Activated naive CD4-positive, alpha-beta T cell treated with anti-CD3 and anti-CD28 coated beads, Interleukin-2, amount 50 U/mL, for 24 hours (primary cell): ENCODE measurements around the gene PADI1.
A peak's percentile ranks its signal among the peaks of the same experiment; 100 is the strongest.
"Not testable (repeated sequence)": the region's sequence is repeated elsewhere in the genome, so short reads cannot be mapped to it uniquely, and the experiment has no call there.

Experiments
- H3K27ac Mint-ChIP-seq: one replicate; pipeline ENCODE4 v1.8.0; 2021; ENCODE audit warnings: mild to moderate bottlenecking, mixed read lengths
- H3K27me3 Mint-ChIP-seq: one replicate; pipeline ENCODE4 v1.8.0; 2021; ENCODE audit warnings: mixed read lengths
- H3K36me3 Mint-ChIP-seq: one replicate; pipeline ENCODE4 v1.8.0; 2021; ENCODE audit warnings: mixed read lengths
- H3K4me1 Mint-ChIP-seq: one replicate; pipeline ENCODE4 v1.8.0; 2021; ENCODE audit warnings: mixed read lengths
- H3K4me3 Mint-ChIP-seq: one replicate; pipeline ENCODE4 v1.8.0; 2021; ENCODE audit warnings: mild to moderate bottlenecking, mixed read lengths
- H3K9me3 Mint-ChIP-seq: one replicate; pipeline ENCODE4 v1.8.0; 2021; ENCODE audit warnings: mixed read lengths

Gene PADI1

GRCh38 chr1:17233675-17234320 is 28.9 kb downstream of the PADI1 start:
- Mint-ChIP-seq H3K27me3 (no peaks in the 10 kb centered on the region), H3K27ac (no peak overlapping the region), H3K4me1 (no peaks in the 10 kb centered on the region)

GRCh38 chr1:17234405-17234804 is 29.5 kb downstream of the PADI1 start:
- Mint-ChIP-seq H3K9me3 (no peaks in the 10 kb centered on the region), H3K27ac (no peak overlapping the region), H3K4me1 (no peaks in the 10 kb centered on the region), H3K27me3 (no peaks in the 10 kb centered on the region), H3K4me3 (no peak overlapping the region), H3K36me3 (no peaks in the 10 kb centered on the region)

More at GRCh38 chr1:17233675-17234320, 28.9 kb downstream of the PADI1 start:
- no peak overlapping the region for H3K4me3 Mint-ChIP-seq
- H3K36me3 Mint-ChIP-seq: no peaks in the 10 kb centered on the region
- H3K9me3 Mint-ChIP-seq: no peaks in the 10 kb centered on the region

GRCh38 chr1:17235135-17235885 is 30.4 kb downstream of the PADI1 start:
- Mint-ChIP-seq H3K27ac (no peak overlapping the region), H3K4me3 (no peak overlapping the region), H3K27me3 (no peaks in the 10 kb centered on the region), H3K9me3 (no peaks in the 10 kb centered on the region), H3K4me1 (no peaks in the 10 kb centered on the region), H3K36me3 (no peaks in the 10 kb centered on the region)

GRCh38 chr1:17236779-17237560 is 32.0 kb downstream of the PADI1 start:
- Mint-ChIP-seq H3K27me3 (no peaks in the 10 kb centered on the region), H3K27ac (peak overlapping the region; percentile 46)

GRCh38 chr1:17237561-17237903 is 32.6 kb downstream of the PADI1 start:
- H3K27ac Mint-ChIP-seq: no peak overlapping the region
- no peaks in the 10 kb centered on the region for H3K36me3 Mint-ChIP-seq
- H3K27me3 Mint-ChIP-seq: no peaks in the 10 kb centered on the region
- no peaks in the 10 kb centered on the region for H3K9me3 Mint-ChIP-seq
- no peak overlapping the region for H3K4me3 Mint-ChIP-seq
- no peaks in the 10 kb centered on the region for H3K4me1 Mint-ChIP-seq

More at GRCh38 chr1:17236779-17237560, 32.0 kb downstream of the PADI1 start:
- H3K9me3 Mint-ChIP-seq: no peaks in the 10 kb centered on the region
- no peaks in the 10 kb centered on the region for H3K36me3 Mint-ChIP-seq
- no peak overlapping the region for H3K4me3 Mint-ChIP-seq
- no peaks in the 10 kb centered on the region for H3K4me1 Mint-ChIP-seq

- no peak overlapping the region for H3K27ac Mint-ChIP-seq
- H3K36me3 Mint-ChIP-seq: no peaks in the 10 kb centered on the region
- H3K4me1 Mint-ChIP-seq: no peaks in the 10 kb centered on the region
These were observed 34.5 kb downstream of the PADI1 start for GRCh38 chr1:17239420-17239819.

GRCh38 chr1:17241011-17241779 is 36.3 kb downstream of the PADI1 start:
- H3K27me3 Mint-ChIP-seq, H3K4me1 Mint-ChIP-seq, H3K4me3 Mint-ChIP-seq, H3K36me3 Mint-ChIP-seq, H3K9me3 Mint-ChIP-seq: not testable (repeated sequence)
- H3K27ac Mint-ChIP-seq: peak overlapping the region; percentile 46

More at GRCh38 chr1:17239420-17239819, 34.5 kb downstream of the PADI1 start:
- Mint-ChIP-seq H3K4me3 (no peak overlapping the region), H3K27me3 (no peaks in the 10 kb centered on the region), H3K9me3 (no peaks in the 10 kb centered on the region)

- not testable (repeated sequence) for H3K9me3 Mint-ChIP-seq, H3K27me3 Mint-ChIP-seq, H3K36me3 Mint-ChIP-seq, H3K27ac Mint-ChIP-seq, H3K4me3 Mint-ChIP-seq, H3K4me1 Mint-ChIP-seq
These were observed 36.8 kb downstream of the PADI1 start for GRCh38 chr1:17241780-17242074.

GRCh38 chr1:17243274-17243673 is 38.3 kb downstream of the PADI1 start:
- H3K27me3 Mint-ChIP-seq: no peaks in the 10 kb centered on the region
- H3K4me1 Mint-ChIP-seq: no peaks in the 10 kb centered on the region
- H3K27ac Mint-ChIP-seq: no peak overlapping the region
- H3K36me3 Mint-ChIP-seq: no peaks in the 10 kb centered on the region
- H3K4me3 Mint-ChIP-seq: no peak overlapping the region
- H3K9me3 Mint-ChIP-seq: no peaks in the 10 kb centered on the region

GRCh38 chr1:17244821-17245740 is 40.2 kb downstream of the PADI1 start:
- no peak overlapping the region for H3K4me3 Mint-ChIP-seq
- H3K9me3 Mint-ChIP-seq: no peaks in the 10 kb centered on the region
- H3K27me3 Mint-ChIP-seq: no peaks in the 10 kb centered on the region
- no peaks in the 10 kb centered on the region for H3K36me3 Mint-ChIP-seq
- H3K4me1 Mint-ChIP-seq: no peaks in the 10 kb centered on the region
- H3K27ac Mint-ChIP-seq: no peak overlapping the region

- H3K9me3 Mint-ChIP-seq: no peaks in the 10 kb centered on the region
- H3K36me3 Mint-ChIP-seq: no peaks in the 10 kb centered on the region
- no peak overlapping the region for H3K27ac Mint-ChIP-seq
These were observed 40.9 kb downstream of the PADI1 start for GRCh38 chr1:17245816-17246325.

GRCh38 chr1:17246971-17247370 is 42.0 kb downstream of the PADI1 start:
- Mint-ChIP-seq H3K27me3 (peaks cover 3% of the 10 kb centered on the region), H3K4me3 (no peak overlapping the region)

More at GRCh38 chr1:17245816-17246325, 40.9 kb downstream of the PADI1 start:
- no peak overlapping the region for H3K4me3 Mint-ChIP-seq
- peaks cover 2% of the 10 kb centered on the region for H3K27me3 Mint-ChIP-seq
- H3K4me1 Mint-ChIP-seq: no peaks in the 10 kb centered on the region

GRCh38 chr1:17248781-17249180 is 43.9 kb downstream of the PADI1 start, which contains the start of gene PADI3:
Gene PADI3 (plus strand): TSS chr1:17249098. CDS start chr1:17249138, 40 bp downstream.
- Mint-ChIP-seq H3K9me3 (no peaks in the 10 kb centered on the region), H3K4me1 (no peaks in the 10 kb centered on the region), H3K27me3 (peaks cover 3% of the 10 kb centered on the region), H3K36me3 (no peaks in the 10 kb centered on the region), H3K4me3 (no peak within 1 kb of the TSS), H3K27ac (no peak within 1 kb of the TSS)

More at GRCh38 chr1:17246971-17247370, 42.0 kb downstream of the PADI1 start:
- Mint-ChIP-seq H3K4me1 (no peaks in the 10 kb centered on the region), H3K36me3 (no peaks in the 10 kb centered on the region), H3K27ac (no peak overlapping the region), H3K9me3 (no peaks in the 10 kb centered on the region)

- no peaks in the 10 kb centered on the region for H3K4me1 Mint-ChIP-seq
- no peak overlapping the region for H3K27ac Mint-ChIP-seq
- H3K4me3 Mint-ChIP-seq: no peak overlapping the region
- no peaks in the 10 kb centered on the region for H3K9me3 Mint-ChIP-seq
- no peaks in the 10 kb centered on the region for H3K36me3 Mint-ChIP-seq
- H3K27me3 Mint-ChIP-seq: peaks cover 3% of the 10 kb centered on the region
These were observed 45.7 kb downstream of the PADI1 start for GRCh38 chr1:17250601-17251000.
